GM19238 (cell line): ENCODE results near the gene GNAT3.

Experiments used
- DNase-seq: peaks from one replicate; pipeline ENCODE4 v3.0.0; 2011; ENCODE audit warnings: low spot score; ENCODE audit not compliant: insufficient read length

The GNAT3 gene

DNA sequence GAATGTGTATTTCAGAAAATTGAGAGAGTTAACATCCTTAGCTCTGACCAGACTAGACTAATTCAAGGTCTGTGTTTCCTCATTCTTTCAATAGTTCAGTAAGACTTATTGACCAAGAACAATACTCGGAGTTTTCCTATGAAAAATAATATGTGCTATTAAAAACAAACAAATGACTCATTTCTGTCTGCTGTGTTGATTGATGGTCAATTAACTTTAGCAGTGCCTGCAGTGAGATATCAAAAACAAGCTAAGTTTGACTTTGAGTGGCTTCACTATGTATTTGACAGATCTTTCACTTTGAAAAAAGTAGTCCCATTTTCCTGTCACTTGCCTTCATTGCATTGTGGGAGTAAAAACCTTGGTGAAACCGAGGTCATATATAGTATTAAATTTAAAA, 91.0 kb downstream of the GNAT3 start:
- no peak for DNase-seq

DNA sequence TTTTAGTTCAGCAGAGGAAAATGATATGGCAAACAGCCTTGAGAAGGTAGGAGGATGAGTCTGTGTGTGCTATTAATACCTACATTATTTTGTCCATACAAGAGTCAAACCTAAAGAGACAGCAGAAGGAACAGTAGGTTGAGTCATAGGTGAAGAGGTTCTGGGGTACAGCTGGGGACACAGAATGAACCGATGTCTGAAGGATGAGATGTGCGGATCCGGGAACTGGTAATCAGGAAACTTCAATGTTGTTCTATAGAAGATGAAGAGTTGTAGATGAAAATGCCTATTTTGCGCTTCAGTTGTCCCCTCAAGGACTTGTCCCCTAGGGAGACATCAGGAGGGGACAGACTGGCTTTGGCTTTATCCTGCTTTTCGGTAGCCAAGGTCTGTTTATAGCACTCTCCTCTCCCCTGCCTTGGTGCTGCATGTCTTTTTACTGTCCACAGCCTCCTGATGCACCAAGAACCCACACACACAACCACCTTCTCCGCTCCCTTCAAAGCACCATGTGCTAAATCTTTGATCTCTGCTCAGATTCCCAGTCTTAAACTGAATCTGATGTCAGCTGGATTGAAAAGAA, 94.6 kb downstream of the GNAT3 start:
- DNase-seq, result no peak

DNA sequence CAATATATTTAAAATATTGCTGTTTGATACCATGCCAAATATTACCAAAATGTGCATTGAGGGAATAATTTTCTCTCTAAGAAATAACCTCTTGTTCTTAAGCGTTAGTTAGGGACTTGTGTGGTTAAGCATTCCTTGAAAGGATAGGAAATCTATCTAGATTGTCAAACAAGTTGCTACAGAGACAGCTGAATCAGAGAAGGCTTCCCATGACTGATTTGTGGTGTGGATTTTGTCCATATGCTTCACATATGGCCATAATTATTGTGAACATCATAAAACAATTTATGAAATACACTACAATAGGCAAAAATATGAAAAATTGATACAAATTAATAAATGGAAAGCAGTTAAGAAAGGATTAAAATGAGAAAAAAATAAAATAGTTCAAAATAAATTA, 96.3 kb downstream of the GNAT3 start:
- DNase-seq, result no peak

DNA sequence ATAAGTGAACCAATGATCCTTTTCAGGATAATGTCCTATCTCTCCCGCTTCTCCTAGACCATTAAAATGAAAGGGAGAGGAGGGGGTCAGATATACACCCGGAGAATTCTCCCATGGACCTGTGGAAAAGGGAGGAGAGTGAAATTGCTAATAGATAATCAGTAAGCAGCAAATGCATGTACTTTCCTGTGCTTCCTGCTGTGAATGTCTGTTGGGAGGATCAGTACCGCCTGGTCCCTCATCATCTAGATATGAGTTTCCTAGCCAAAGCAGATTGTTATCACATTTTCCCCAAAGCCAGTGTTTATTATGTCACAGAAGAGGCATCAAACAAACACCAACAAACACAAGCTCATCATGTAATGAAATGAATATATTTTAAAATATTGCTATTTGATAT, 96.8 kb downstream of the GNAT3 start:
- DNase-seq, result no peak

DNA sequence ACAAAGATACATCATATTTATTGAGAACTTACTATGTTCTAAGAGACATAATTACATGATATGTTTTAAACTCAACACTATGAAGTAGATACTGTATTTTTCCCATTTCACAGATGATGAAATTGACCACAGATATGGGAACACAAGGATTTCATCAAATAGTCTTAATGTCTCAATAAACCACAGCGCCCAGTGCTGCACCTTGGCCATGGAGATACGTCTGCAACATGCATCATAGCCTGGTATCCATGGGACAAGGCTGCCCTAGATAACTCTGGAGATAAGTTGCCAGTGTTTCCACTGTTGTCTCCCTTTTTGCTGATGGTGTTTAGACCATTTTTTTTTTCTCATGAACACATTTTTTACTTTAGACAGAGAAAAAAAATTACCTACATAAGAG, 97.5 kb downstream of the GNAT3 start:
- no peak for DNase-seq

DNA sequence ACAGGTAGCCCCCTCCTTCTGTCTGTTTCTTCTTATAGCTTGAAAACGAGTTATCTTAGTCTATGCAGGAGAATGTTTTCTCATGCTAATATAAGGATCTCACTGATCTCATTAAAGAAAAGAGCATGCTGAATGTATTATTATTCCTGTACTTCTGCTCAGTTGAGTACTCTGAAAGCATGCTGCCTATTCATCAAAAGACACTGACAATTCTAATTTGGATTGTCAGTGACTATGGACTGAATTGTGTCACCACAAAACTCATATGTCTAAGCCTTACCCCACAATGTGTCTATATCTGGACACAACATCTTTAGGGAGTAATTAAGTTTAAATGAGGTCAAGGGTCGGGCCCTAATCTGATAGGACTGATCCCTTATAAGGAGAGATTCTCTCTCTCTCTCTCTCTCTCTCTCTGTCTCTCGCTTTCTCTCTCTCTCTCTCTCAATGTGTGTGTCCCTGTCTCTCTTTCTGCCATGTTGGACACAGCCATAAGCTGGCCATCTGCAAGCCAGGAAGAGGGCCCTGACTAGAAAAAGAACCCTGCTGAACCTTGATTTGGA, 98.4 kb downstream of the GNAT3 start:
- no peak for DNase-seq

DNA sequence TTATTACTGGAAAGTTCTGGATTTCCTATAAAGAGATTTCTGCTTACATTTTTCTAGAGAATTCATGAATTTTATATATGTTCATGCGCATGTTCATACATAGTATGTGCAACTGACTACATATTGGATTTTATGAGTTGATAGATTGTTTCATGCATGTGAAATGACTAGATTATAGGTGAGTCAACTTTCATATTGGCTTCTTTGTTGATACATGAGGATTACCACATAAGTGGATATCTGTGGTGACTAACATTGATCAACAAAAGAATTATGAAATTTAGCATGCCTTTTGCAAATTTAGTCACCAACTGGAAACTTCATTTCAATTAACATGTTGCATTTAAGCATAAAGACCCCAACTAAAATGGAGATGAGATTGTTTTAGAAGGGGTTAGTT, 99.0 kb downstream of the GNAT3 start:
- DNase-seq, result no peak

DNA sequence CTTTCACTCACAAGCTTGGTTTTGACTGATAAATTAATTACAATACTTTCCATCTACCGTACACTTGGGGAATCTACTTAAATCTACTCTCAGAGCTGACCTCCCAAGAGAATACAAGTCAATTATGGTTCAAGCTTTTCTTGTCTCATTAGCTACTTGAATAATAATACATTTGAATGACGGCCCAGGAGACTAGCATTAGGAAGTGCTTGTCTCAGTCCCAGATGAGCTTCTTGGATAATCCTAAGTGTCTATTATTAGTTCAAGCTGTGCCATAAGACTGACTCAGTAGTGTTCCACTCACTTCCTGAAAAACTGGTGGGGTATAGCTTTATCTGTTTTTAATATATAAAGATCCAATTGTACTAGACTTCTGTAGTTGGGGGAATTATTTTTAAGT, 100.2 kb downstream of the GNAT3 start:
- DNase-seq, result no peak

DNA sequence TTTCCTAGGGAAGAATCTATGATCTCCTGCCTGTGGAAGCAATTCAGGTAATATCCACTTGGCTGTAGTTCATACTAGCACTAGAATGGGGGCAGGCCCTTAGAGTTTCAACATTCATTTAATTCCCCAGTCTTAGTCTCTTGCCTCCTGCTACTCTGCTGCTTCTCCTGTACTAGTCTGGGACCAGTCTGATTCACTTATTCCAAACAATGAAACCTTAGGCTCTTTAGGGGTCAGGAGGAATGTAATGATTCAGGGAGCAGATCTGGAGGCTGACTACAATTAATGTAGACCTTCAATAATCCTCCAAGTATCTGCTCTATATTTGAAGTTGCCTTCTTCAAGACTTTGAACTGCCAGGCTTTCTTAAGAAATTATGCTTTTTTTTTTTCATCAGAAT, 101.8 kb downstream of the GNAT3 start:
- DNase-seq, result no peak
